ENCODE data around the gene PTRH2. TPM values are rescaled to one million over a fixed set of nuclear protein-coding genes. Genes with fewer than 3 reads are reported as not detected.
A peak's percentile ranks its signal among the peaks of the same experiment; 100 is the strongest.

PTRH2 gene
- polyA plus RNA-seq, 1 experiment: 56.1 TPM

DNA sequence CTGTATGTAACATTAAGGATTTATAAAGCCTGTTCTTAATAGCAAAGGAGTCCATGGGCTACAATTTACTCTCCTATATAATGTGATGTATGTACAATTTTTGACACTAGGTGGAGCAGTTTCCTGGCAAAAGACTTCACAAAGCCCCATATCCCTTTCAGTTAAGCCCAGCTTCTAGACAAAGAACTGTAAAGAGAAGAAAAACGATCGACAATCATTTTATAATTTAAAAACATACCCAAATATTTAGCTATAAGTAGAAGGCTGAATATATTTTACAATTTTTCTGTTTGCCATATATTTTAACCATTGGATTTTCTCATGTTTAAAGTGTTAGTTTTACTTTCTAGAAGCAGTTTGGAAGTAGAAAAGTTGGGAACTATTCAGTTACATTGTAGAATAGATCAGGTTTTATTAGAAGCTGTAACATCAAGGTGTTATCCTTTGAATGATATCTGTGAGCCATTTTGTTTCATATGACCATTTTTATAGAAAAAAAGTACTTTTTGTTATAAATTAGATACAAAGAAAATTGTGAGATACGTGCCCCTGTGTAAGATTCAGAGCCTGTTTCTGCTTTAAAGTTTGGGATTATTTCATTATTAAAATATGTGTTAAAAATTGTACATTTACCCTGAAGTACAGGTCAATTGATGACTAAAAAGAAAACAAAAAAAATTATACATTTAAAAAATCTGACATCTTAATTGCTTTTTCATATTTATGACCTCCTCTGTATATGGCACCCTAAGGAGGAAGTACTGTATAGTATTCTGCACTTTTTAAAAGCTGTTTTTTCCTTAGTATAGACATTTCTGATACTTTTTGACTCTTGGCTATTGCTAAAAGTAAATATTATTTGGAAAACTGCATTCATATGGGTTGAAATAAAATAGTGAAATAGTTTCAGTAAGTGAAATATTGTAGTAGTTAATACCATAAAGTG is 46.6 kb upstream of the PTRH2 start:
- peak; percentile 84 for DNase-seq (ENCODE audit: low read depth, low spot score)
- TF ChIP-seq, protein P1, sequence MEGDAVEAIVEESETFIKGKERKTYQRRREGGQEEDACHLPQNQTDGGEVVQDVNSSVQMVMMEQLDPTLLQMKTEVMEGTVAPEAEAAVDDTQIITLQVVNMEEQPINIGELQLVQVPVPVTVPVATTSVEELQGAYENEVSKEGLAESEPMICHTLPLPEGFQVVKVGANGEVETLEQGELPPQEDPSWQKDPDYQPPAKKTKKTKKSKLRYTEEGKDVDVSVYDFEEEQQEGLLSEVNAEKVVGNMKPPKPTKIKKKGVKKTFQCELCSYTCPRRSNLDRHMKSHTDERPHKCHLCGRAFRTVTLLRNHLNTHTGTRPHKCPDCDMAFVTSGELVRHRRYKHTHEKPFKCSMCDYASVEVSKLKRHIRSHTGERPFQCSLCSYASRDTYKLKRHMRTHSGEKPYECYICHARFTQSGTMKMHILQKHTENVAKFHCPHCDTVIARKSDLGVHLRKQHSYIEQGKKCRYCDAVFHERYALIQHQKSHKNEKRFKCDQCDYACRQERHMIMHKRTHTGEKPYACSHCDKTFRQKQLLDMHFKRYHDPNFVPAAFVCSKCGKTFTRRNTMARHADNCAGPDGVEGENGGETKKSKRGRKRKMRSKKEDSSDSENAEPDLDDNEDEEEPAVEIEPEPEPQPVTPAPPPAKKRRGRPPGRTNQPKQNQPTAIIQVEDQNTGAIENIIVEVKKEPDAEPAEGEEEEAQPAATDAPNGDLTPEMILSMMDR (IDR thresholded peaks at IDR 0.05; ENCODE audit: low read depth, low read length): peak; percentile 67
- Histone ChIP-seq H3K27me3 (ENCODE audit: control insufficient read depth, insufficient read depth, low read length) (no peaks in the 10 kb centered on the region), H3K4me3 (ENCODE audit: low read depth, low read length) (peak overlapping the region; percentile 27), H3K27ac (ENCODE audit: low read depth, low read length) (no peak overlapping the region), H3K9me3 (ENCODE audit: control insufficient read depth, insufficient read depth, low read length) (no peaks in the 10 kb centered on the region)
- ChIA-PET POLR2A (interaction anchor here (0.7 to 5.6 kb wide), 12 partner anchors 10 to 106 kb away, joined by 3 to 221 read pairs (median 5); partner anchors contain the start of genes PTRH2 and VMP1), CTCF (interaction anchor here (0.5 to 2.7 kb wide), 14 partner anchors 8 to 161 kb away, joined by 3 to 14 read pairs (median 4); no protein-coding TSS in a partner anchor)

DNA sequence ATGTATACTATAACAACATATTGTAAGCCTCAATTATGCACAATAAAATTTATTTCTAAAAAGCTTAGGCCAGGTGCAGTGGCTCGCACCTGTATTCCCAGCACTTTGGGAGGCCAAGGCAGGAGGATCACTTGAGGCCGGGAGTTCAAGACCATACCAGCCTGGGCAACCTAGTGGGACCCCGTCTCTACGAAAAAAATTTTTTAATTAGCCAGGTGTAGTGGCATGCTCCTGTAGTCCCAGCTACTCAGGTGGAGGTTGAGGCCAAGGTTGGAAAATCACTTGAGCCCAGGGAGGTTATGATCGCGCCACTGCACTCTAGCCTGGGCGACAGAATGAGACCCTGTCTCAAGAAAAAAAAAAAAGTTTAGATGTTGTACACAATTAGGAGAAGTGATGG is 45.7 kb upstream of the PTRH2 start:
- H3K4me3 ChIP-seq (ENCODE audit: low read depth, low read length): no peak overlapping the region
- no peak for DNase-seq (ENCODE audit: low read depth, low spot score)
- TF ChIP-seq, protein P1 (IDR thresholded peaks at IDR 0.05; ENCODE audit: low read depth, low read length): no peak
- no peaks in the 10 kb centered on the region for H3K9me3 ChIP-seq (ENCODE audit: control insufficient read depth, insufficient read depth, low read length)
- no peaks in the 10 kb centered on the region for H3K27me3 ChIP-seq (ENCODE audit: control insufficient read depth, insufficient read depth, low read length)
- no peak overlapping the region for H3K27ac ChIP-seq (ENCODE audit: low read depth, low read length)
- ChIA-PET CTCF (interaction anchor here (0.6 to 2.7 kb wide), 5 partner anchors 11 to 162 kb away, joined by 3 to 14 read pairs (median 7); no protein-coding TSS in a partner anchor), POLR2A (interaction anchor here (1.0 to 5.6 kb wide), 5 partner anchors 33 to 106 kb away, joined by 4 to 221 read pairs (median 11); no protein-coding TSS in a partner anchor)

DNA sequence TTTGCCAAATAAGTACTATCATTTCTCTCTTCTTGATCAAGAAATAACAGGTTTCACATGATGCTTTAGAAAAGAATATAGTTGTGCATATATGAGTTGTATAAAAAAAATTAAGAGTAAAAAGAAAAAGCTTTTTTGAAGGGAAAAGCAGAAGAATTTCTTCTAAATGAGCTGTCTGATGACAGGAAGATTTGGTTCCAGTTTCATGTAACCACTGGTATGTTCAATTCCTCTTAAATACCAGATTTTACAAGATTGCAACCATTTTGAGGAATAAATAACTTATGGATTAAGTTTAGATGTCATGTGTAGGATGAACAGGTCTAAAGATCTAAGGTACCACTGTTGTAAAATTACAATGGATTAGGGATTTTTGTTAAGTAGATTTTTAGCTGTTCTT is 45.2 kb upstream of the PTRH2 start:
- CTCF ChIA-PET: interaction anchor here (0.9 to 2.7 kb wide), 2 partner anchors 64 to 162 kb away, joined by 4 to 14 read pairs; no protein-coding TSS in a partner anchor
- Histone ChIP-seq H3K4me3 (ENCODE audit: low read depth, low read length) (no peak overlapping the region), H3K9me3 (ENCODE audit: control insufficient read depth, insufficient read depth, low read length) (no peaks in the 10 kb centered on the region), H3K27ac (ENCODE audit: low read depth, low read length) (no peak overlapping the region), H3K27me3 (ENCODE audit: control insufficient read depth, insufficient read depth, low read length) (no peaks in the 10 kb centered on the region)
- TF ChIP-seq, protein P1 (IDR thresholded peaks at IDR 0.05; ENCODE audit: low read depth, low read length): no peak
- POLR2A ChIA-PET: interaction anchor here (1.0 to 5.6 kb wide), 2 partner anchors 34 to 90 kb away, joined by 11 to 221 read pairs; no protein-coding TSS in a partner anchor
- no peak for DNase-seq (ENCODE audit: low read depth, low spot score)

DNA sequence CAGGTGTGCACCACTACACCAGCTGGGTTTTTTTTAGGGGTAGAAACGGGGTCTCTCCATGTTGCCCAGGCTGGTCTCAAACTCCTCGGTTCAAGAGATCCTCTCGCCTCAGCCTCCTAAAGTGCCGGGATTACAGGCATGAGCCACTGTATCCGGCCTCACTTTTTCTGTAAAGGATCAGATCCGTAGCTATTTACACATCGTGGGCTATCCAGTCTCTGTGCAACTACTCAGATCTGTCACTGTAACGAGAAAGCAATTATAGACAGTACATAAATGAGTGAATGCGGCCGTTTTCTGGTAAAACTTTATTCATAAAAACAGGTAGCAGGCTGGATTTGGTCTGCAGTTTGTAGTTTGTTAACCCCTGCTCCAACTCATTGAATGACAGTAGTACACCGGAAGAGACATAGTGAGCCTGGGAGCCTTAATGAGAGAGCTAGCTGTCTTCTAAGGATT is 44.8 kb upstream of the PTRH2 start:
- Histone ChIP-seq H3K27ac (ENCODE audit: low read depth, low read length) (peak overlapping the region; percentile 34), H3K27me3 (ENCODE audit: control insufficient read depth, insufficient read depth, low read length) (no peaks in the 10 kb centered on the region), H3K9me3 (ENCODE audit: control insufficient read depth, insufficient read depth, low read length) (no peaks in the 10 kb centered on the region), H3K4me3 (ENCODE audit: low read depth, low read length) (no peak overlapping the region)
- TF ChIP-seq, protein P1 (IDR thresholded peaks at IDR 0.05; ENCODE audit: low read depth, low read length): no peak
- DNase-seq (ENCODE audit: low read depth, low spot score): no peak
- ChIA-PET POLR2A (interaction anchor here (1.0 to 5.6 kb wide), 2 partner anchors 34 to 90 kb away, joined by 11 to 221 read pairs; no protein-coding TSS in a partner anchor), CTCF (interaction anchor here (1.1 kb wide), 1 partner anchor 285 kb away, joined by 3 read pairs; no protein-coding TSS in a partner anchor)
